GM10266 (cell line): ENCODE results near the gene FAM107B.

Experiments
- DNase-seq: peaks from one replicate; pipeline ENCODE4 v3.0.0; 2012; ENCODE audit errors: extremely low spot score
- CTCF ChIP-seq: IDR thresholded peaks from 2 replicates; pipeline ENCODE4 v1.5.1; 2012; ENCODE audit warnings: mild to moderate bottlenecking, low read depth; ENCODE audit not compliant: control insufficient read depth, insufficient read depth; ENCODE audit errors: missing control alignments

The FAM107B gene

GRCh38 chr10:14798636-14799035, 23.9 kb upstream of the FAM107B start:
- TF ChIP-seq CTCF, result no peak
- DNase-seq, result no peak

DNA sequence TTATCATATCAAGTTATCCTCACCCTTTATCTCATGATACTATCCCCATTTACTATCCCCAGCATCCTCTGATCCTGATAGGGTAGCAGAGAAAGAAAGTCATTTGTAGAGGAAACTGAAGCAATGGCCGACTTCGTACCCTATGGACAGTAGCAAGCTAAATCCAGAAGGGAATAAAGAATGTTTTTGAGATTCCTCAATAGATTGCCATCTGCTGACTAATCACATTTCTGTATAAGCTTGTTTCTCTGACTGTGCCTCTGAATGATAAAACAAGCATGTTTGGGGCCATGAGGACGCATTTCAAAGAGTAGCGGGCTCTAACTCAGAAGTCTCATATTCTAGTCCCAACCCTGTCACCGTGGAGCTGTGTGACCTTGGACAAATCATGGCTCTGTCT, 13.2 kb upstream of the FAM107B start:
- DNase-seq, result no peak
- no peak for TF ChIP-seq CTCF

- no peak for TF ChIP-seq CTCF
- no peak for DNase-seq
These were observed 9.9 kb upstream of the FAM107B start for GRCh38 chr10:14784459-14785055.

DNA sequence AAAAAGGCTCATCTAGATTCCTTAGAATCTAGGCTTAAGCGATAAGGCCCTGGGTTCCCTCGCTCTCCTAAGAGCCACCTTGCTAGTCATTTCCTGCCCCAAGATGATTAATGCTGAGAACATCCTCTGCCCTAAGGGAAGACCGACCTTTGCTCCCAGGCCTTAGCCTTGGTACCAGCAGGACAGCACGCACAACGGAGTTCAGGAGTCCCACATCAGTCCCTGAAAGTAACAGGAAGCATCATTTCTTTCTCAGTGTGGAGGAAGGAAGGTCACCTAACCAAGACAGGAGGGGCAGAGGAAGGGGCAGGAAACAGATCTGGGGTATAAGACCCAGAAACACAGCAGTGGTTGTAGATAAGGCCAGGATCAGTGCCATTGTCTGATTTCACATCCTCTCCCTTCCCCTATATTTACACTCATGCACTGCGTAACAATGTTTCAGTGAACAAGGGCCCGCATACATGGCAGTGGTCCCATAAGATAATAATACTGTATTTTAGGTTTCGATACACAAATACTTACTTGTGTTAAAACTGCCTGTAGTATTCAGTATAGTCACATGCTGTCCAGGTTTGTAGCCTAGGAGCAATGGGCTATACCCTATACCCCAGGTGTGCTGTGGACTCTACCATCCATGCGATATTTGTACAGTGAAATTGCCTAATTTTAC, 8.1 kb upstream of the FAM107B start:
- DNase-seq, result no peak
- no peak for TF ChIP-seq CTCF

- TF ChIP-seq CTCF, result no peak
- DNase-seq, result no peak
These were observed 7.1 kb upstream of the FAM107B start for GRCh38 chr10:14781763-14782162.

GRCh38 chr10:14779001-14779651, 4.4 kb upstream of the FAM107B start:
- no peak for DNase-seq
- TF ChIP-seq CTCF, result no peak

DNA sequence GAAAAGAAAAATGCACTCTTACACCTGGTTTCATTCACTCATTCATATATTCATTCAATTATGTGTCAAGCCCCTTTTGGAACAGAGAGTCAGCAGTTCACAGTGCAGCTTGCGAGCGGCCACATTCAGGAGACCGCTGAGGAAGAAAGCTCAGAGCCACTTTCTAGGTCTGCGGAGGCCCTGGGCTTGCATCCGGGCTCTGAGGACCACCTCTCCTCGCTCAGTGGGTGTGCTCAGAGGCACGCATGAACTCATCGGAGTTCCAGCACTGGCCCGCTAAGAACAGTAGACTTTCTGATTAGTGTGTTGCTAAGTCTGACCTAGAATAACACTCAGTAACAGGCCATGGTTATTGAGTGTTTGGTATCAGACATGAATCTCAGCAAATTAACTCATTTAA, 1.8 kb upstream of the FAM107B start:
- no peak for TF ChIP-seq CTCF
- DNase-seq, result no peak
